Measurements from ENCODE around the gene UBE2R2. TPM values are rescaled to one million over a fixed set of nuclear protein-coding genes. Genes with fewer than 3 reads are reported as not detected.

The UBE2R2 gene
- total RNA-seq, 1 experiment from 2014 or later, result 14.4 TPM

DNA sequence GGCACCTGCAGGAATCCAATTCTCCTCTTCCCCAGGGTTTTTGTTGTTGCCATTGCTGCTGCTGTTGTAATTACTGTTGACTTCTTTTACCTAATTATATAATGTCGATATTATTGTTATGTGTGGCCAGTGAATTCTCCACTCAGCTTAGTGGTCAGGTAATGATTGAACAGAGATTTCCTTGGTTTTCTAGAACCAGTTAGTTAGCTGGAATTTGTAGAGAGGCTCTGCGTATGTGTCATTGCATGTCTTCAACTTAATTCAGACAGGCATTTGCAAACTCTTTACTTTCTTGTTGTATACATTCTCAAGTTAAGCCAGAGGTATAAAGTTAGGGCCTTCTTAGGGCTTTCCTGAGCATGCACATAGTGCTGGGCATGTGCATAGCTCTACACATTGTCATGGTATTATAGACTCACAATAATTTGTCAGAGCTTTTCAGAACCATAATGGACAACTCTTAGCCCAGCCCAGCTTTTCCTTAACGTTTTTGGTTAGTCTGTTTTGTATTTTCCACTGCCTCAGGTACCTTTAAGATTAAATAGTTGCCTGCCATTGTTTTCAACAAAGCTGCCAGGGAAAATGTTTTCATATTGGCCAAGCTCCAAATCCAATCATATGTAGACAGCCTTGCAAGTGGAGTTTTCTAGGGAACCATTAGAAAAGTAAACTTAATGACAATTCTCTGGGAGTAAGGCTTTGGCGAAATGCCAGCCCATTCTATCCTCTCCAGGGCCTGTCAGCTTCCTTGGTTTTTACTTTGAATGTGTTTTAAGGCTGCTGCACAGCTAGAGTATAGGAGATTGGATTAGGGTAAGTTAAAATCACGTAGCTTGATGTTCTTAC is 68.1 kb downstream of the UBE2R2 start:
- DNase-seq (ENCODE audit: low spot score), result peak; percentile 26

DNA sequence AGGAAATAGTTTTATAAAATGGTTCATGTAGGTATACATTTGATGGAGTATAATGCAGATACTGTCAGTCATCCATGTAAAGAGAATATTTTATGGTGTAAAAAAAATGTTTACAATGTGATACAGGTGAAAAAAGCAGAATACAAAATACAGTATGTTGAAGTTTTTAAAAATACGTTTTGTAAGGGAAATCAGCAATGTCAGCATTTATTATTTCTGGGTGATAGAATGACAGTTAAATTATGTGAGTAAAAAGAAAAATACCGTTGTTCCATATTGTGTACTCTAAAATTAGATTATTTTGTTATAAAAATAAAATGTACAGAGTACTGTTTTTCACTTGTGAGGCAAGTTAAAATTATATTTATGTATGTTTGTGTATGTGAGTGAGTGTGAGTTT is 69.0 kb downstream of the UBE2R2 start:
- no peak for DNase-seq (ENCODE audit: low spot score)

DNA sequence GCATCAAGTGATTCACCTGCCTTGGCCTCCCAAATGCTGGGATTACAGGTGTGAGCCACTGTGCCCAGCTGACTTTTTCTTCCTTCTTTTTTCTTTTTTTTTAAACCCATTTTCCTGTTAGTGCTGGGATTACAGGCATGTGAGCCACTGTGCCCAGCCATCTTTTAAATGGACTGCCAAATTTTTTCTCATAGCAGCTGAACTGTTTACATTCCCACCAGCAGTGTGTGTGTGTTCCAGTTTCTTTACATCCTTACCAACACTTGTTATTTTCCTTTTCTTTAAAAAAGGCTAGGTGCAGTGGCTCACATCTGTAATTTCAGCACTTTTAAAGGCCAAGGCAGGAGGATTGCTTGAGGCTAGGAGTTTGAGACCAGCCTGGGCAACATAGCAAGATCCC is 76.9 kb downstream of the UBE2R2 start:
- no peak for DNase-seq (ENCODE audit: low spot score)

DNA sequence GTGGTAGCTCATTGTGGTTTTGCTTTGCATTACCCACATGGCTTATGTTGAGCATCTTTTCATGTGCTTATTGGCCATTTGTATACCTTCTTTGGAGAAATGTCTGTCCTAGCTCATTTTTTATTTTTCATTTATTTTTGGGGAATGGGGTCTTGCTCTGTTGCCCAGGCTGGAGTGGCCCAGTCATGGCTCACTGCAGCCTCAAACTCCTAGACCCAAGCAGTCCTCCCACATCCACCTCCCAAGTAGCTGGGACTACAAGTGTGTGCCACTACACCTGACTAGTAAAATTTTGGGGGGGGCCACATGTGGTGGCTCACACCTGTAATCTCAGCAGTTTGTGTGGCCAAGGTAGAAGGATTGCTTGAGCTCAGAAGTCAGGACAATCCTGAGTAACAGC is 77.4 kb downstream of the UBE2R2 start:
- no peak for DNase-seq (ENCODE audit: low spot score)

DNA sequence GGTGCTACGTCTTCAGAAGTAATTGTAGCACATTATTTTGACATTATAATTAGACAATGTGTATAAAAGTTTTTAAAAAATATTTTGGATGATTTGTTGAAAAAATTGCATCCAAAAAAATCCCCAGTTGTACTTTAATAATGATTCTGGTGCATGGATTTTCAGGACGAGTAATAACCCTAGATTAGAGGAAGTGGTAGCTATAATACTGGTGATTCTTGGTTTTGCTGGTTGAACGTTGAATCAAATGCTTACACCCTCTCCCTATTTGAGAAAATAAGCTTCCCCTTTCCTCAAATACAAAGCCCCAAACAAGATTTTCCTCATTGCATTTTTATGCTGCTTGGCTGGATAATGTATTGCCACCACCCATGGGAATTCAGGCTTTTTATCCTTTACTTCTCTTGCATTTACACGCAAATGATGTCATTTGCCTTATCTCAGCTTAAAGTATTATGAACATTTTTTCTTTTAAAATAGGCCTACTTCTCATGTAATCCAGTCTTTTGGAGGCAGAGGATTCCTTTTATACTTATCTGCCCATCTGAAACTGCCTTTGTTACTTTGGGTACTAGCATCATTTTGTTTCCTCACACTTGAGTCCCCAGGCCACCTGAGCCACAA is 86.3 kb downstream of the UBE2R2 start:
- no peak for DNase-seq (ENCODE audit: low spot score)

DNA sequence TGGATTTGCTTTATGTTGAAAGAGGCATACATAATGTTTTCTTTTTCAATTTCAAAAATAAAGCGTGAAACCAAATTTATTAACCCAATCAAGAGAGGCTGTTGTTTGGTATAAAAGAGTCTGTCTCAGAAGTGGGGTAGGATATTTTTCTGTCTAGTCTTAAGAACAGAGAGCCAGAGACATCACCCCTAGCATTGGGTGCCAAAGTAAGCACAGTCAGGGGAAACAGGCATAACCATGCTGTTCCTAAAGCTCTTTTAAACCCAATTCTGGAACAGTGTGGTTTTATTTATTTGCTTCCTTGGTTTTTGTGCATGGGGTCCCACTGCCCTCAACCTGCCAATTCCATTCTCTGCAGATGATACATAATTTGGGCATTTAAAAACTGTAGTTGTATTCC is 88.2 kb downstream of the UBE2R2 start:
- DNase-seq (ENCODE audit: low spot score), result no peak

DNA sequence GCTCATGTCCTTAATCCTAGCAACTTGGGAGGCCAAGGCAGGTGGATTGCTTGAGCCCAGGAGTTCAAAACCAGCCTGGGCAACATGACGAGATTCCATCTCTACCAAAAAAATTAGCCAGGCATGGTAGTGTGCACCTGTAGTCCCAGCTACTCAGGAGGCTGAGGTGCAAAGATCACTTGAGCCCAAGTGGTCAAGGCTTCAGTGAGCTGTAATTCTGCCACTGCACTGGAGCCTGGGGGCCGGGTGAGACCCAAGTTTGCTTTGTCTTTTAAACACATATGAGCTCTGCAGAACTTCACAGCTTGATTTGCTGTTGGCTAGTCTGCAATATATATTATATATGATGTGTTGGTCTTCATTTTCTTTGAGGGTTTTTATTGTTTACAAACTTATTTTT is 89.8 kb downstream of the UBE2R2 start:
- no peak for DNase-seq (ENCODE audit: low spot score)

DNA sequence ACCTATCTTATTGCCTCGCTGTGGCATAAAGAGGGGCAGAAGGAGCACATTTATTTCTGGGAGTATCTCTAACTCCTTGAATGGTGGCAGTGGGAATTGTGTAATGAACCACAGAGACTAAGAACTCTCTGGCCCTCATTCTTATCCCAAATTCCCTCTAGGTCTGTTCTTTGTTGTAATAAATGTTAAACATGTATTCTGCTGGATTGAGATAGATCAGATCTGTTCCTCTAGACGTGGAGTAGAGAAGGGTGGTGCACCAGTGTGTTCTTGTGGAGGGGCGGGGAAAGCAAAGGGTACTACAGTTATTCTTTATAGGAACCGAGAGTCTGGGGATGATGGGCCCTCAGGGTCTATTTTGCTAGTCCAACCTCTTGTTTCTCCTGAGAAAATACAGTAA is 90.4 kb downstream of the UBE2R2 start:
- no peak for DNase-seq (ENCODE audit: low spot score)

DNA sequence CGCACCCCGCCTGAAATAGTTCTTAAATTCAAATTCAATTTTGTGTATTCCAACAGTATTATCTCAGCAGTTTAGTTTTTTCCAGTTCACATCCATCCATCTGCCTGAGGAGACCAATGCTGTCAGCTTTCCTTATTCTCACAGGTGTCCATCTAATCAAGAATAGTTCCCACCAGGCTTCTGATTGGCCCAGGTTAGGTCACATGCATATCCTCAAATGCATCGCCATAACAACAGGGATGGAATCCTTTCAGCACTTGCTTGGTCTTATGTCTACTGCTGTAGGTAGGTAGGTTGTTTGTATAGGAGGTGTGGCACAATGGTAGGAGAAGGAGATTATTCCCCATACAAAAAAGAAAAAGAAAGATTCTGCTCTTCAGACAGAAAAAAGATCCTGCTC is 91.2 kb downstream of the UBE2R2 start:
- DNase-seq (ENCODE audit: low spot score), result no peak

DNA sequence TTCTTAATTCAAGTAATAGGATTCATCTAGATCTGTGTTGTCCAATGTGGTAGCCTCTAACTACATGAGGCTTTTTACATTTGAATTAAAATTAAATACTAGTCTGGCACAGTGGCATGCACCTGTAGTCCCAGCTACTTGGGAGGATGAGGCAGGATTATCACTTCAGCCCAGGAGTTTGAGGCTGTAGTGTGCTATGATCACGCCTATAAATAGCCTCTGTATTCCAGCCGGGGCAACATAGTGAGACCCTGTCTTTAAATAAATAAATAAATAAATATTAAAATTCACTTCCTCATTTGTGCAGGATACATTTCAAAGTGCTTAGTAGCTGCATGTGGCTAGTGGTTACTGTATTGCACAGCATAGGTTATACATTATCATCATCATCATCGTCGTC is 91.8 kb downstream of the UBE2R2 start:
- DNase-seq (ENCODE audit: low spot score), result no peak

DNA sequence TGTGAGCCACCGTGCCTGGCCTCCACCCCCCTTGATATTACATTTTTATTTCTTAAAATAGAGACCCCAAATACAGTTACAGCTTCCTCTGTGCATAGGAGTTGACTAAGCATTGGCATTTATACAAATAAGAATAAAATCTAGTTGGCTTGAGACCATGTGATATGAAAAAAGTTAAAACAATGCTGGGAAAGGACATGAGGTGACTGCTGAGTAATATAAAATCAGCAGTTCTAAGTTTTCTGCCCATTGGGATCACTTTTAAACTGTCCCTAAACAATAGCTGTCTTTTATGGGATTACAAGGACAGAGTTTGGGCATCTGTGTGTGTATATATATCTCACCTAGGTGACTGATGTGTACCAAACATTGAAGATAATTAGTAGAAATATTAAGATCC is 96.6 kb downstream of the UBE2R2 start:
- DNase-seq (ENCODE audit: low spot score), result no peak

DNA sequence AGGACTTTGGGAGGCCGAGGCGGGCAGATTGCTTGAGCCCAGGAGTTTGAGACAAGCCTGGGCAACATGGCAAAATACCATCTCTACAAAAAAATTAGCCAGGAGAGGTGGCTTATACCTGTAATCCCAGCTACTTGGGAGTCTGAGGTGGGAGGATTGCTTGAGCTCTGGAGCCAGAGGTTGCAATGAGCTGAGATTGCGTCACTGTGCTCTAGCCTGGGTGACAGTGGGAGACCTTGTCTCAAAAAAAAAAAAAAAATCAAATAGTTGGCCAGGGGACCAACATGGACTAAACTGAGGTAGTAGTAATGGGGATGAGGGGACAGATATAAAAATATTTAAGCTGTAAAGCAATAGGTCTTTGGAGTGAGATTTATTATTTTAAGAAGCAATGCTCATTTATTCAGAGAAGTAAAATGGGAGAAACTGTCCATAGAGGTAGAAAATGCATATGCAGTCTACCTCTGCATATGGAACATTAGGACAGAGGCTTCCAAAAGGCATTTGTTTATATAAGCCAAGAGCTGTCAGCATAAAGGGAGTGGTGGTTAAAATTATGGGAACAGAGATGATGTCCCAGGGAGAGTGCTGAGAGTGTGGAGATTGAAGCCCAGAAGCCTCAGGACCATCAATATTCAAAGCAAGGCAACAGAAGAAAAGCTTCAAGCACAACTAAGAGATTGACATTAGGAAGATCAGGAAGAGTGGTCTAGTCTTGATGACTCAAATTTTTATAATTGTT is 98.1 kb downstream of the UBE2R2 start:
- no peak for DNase-seq (ENCODE audit: low spot score)

DNA sequence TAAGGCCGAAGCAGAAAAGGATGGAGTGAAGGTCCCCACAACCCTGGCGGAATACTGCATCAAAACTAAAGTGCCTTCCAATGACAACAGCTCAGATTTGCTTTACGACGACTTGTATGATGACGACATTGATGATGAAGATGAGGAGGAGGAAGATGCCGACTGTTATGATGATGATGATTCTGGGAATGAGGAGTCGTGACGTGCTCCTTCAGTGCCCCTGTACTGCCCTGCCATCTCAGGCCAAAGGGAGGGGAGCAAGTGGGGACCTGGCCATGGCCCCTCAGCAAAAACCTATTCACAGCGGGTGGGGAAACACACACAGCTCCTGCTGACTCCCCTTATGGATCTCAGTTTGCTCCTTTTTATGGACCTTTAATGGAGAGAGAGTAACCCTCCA is 100.1 kb downstream of the UBE2R2 start:
- no peak for DNase-seq (ENCODE audit: low spot score)

DNA sequence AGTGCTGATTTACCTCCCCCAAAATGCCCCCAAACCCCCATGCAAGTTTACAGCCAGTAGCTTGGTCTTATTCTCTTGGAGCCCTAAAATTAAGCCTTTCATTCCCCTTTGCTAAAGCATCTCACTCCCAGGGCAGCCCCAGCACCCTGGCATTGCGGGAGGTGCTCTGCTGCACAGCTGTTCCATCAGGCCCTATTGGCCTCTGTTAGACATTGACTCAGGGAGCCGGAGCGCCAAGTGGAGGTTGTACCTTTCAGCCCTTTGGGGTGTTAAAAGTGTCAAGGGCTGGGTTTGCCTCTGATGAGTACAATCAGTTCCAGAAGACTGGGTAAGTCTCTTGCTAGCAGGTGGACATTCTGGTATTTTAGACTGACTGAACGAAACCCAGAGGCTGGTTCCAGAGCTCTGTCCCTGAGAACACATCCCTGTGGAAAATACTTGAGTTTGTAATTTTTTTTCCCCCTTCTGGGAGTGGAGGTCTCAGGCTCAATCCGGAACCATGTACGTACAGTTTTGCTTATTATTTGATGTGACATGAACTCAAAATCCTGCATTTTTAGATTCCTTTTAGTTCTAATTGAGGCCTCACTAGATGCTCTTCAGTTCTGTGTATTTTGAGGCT is 102.4 kb downstream of the UBE2R2 start:
- no peak for DNase-seq (ENCODE audit: low spot score)

DNA sequence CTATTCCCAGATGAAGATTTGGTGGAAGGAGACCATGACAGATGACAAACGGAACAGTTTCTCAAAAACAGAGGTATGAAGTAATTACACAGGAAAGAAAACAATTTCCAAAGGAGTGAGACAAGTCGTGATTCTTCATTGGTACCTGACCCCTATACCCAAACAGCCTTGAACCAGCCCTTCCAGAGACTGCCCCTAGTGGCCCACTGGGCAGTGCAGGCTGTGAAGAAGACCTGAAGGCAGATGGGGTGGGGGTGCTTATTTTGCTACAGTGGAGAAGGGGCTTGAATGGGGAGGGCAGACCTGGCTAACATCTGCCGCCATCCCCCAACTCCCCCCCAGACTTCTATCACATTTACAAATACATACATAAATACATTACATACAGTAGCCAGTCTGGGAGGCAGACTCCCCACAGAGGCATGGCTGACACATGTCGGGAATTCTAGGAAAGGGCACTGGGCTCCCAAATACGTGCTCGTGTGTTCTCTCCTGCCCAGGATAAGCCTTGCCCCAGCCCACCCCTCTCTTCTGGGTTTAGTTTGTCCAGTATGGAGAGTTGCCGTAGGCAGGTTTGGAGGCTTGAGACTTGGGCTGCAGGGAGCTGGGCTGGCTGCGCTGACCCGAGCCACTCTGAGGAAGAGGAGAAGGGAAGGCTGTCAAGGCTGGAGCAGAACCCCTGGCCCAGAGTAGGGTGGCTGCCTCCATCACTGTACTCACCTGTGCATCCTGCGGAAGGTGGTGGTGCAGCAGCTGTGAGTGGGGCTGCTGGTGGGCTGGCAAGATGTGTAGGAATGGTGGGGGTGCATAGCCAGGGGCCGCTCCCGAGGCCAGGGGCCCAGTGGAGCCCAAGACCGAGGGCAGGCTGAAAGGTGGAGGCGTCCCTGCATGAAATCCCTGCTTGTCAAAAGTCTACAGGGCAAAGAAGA is 105.3 kb downstream of the UBE2R2 start:
- DNase-seq (ENCODE audit: low spot score), result no peak

DNA sequence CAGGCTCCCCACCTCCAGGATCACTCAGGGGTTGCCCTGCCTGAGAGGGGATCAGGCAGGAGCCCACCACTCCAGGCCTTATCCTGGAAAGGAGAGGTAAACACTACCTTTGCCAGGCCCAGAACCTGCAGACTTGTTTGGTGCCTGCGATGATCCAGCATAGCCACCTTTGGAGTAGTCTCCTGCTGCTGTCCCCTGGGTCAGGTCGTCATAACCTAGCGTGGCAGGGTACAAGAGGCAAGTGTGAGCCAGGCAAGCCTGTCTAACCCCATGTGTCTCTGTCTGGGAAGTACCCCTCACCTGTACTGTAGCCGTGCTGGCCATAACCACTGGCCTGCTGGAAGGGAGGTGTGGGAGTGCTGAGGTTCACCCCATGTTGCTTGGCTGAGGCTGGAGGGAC is 106.1 kb downstream of the UBE2R2 start:
- no peak for DNase-seq (ENCODE audit: low spot score)

DNA sequence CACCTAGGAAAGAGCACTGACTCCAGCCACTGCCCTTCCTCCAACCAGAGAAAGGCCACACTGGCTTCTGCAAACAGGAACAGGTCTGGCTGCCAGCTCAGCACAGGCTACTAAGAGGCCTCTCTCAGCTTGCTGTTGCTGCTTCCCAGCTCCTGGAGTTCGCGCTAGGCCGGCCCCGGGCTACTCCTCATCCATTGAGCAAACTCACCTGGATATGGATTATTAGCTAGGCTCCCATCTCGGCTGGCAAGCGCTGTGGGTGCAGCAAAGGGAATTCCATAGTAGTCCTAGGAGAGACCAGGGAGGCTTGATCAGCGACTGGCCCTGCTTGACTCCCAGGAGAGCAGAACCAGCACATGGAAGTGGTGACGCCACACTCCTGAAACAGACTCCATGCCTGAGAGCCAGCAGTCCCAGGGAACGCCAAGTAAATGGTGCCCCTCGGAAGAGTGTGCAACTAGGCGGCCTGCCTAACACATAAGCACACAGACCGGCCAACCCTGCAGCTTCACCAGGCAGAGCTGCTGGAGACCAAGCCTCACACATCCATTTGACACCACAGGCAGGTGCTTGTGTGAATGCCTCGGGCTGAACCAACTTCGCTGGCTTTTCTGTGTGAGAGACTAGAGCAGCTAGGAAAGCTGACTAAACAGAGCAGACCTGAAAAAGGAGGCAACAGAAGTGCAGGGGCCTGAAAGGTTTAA is 107.2 kb downstream of the UBE2R2 start:
- no peak for DNase-seq (ENCODE audit: low spot score)

DNA sequence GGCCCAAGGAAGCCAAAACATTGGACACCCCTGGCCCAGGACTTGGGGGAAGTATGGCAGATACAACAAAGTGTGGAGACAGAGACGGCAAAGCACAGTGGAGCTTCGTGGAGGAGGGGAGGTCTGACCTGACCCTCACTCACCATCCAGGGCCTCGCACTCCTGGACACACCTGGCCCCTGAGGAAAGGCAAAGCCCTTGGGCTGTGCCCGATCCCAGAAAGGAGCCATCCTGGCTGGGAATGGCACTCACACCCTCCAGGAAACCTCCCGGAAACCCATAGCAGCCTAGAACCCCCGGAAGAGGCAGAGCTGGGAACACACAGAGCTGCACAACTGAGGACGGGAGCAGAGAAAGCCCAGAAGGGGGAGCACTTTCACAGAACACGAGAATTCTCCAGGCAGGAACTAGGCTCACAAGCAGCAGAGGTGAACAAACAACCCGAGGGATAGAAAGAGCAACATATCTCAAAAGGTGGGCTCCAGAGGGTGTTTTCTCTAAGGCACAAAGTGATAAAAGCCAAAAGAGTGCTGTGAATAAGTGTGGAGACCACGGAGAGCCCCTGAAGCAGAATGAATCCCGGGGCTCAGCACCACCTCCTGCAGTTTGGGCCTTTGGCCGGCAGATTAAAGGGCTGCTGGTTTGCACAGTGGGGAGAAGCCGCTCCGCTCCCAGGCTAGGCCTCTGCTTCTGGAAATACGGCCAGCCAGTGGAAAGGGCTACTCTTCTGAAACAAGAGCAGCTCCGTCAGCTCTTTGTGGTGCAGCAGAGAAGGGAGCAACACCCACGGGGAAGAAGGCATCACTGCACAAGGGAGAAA is 108.2 kb downstream of the UBE2R2 start:
- DNase-seq (ENCODE audit: low spot score), result peak; percentile 34

DNA sequence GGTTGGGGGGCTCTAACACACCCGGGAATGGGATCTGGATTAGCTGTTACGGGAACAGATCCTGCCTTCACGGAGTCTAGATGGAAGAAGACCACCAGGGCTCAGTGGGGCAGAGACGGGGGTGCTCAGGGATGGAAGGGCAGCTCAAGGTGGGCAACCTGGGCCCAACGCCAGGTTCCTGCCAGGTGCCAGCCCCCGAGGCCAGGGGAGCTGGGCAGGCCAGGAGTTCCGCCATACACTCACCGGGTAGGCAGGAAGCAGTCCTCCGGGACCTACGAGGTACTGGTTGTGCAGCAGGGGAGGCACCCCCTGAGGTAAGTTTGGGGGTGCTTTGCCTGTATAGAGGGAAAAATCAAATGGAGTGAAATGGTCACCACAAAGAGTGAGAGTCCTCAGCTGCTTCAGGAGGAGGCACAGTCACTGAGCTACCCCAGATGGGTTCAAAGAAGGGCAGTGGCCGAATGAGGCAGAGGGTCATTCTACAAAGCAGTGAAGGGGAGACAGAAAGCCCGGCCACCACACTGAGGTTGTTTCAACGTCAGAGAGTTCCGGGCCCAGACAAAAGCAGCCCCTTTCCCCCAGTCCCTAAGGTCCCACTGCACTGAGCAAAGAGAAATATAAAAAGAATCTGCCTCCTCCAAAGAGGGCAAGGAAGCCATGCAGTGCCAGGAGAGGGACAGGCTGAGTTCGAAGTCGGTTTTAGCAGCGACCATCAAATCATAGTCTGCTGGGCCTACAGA is 110.0 kb downstream of the UBE2R2 start:
- DNase-seq (ENCODE audit: low spot score), result no peak
